K562 (cell line): ENCODE data around the gene CCDC192. TPM values are rescaled to one million over a fixed set of nuclear protein-coding genes. Genes with fewer than 3 reads are reported as not detected.

Experiments
- ATAC-seq: fragments of 200-7000 bp; cut with Tn5 transposase; 3 replicates; pipeline ENCODE4 v1.9.1; 2020; ENCODE audit warnings: moderate library complexity
- BruUV-seq: library from RNA; stranded (reverse); fragments of 400-500 nt; replicated peaks from 2 replicates; lab custom pipeline; 2021; lab: Mats Ljungman, UMichigan
- CTCF ChIA-PET: fragments of 300-600 bp; formaldehyde crosslinking; extraction: SDS; loops from one replicate; lab custom pipeline; 2021; ENCODE audit warnings: low intra/inter-chr PET ratio; lab: Yijun Ruan, JAX
- POLR2A ChIA-PET: fragments of 300-600, 350-650 bp; sonication (Branson Sonifier 250); formaldehyde crosslinking; extraction: SDS; loops from one replicate; lab custom pipeline; 2021; ENCODE audit warnings: antibody characterized with exemption, inconsistent platforms; lab: Yijun Ruan, JAX
- DNase-seq, 4 experiments: peaks; one replicate each; pipeline versions ENCODE4 v3.0.0 to v3.0.0-alpha.2; 2011 to 2018; ENCODE audit warnings: low spot score in 3 of 4, mixed read lengths in 3 of 4; ENCODE audit errors: extremely low read depth in 1 of 4
- FAIRE-seq: peaks from 2 replicates; lab custom pipeline; 2011; peaks lifted over from hg19 to GRCh38; lab: Jason Lieb, UNC
- H2AFZ ChIP-seq: 2 replicates; pipeline ENCODE4 v1.6.0; 2011; ENCODE audit warnings: low read depth, low read length, control low read depth, inconsistent platforms
- H3K27ac ChIP-seq: fragments of 200-600 bp; 3 replicates; pipeline ENCODE4 v1.8.0; 2011; ENCODE audit warnings: low read depth, mild to moderate bottlenecking, control low read depth, inconsistent platforms, low read length, moderate library complexity, mixed read lengths; ENCODE audit errors: extremely low read depth
- H3K27me3 ChIP-seq, 2 experiments: fragments of 300-600 bp in 1 of 2; 2 replicates in 1 of 2; 3 replicates in 1 of 2; pipeline versions ENCODE4 v1.6.0 to v1.8.0; 2011; ENCODE audit warnings: inconsistent platforms in 2 of 2, low read length in 2 of 2, mild to moderate bottlenecking in 1 of 2, mixed read lengths in 1 of 2, moderate library complexity in 1 of 2; ENCODE audit not compliant: control insufficient read depth in 2 of 2, insufficient read depth in 2 of 2
- H3K36me3 ChIP-seq: fragments of 300-600 bp; 3 replicates; pipeline ENCODE4 v1.8.0; 2011; ENCODE audit warnings: mild to moderate bottlenecking, low read length, inconsistent platforms; ENCODE audit not compliant: control insufficient read depth, insufficient read depth
- H3K4me1 ChIP-seq, 2 experiments: fragments of 200-600 bp in 1 of 2; replicated peaks in 1 of 2; 2 replicates in 1 of 2; 3 replicates in 1 of 2; pipeline versions ENCODE4 v1.5.1 to v1.8.0; 2011; ENCODE audit warnings: inconsistent platforms in 2 of 2, low read length in 2 of 2, mild to moderate bottlenecking in 1 of 2, mixed read lengths in 1 of 2, moderate library complexity in 1 of 2; ENCODE audit not compliant: control insufficient read depth in 2 of 2, insufficient read depth in 2 of 2
- H3K4me2 ChIP-seq: 2 replicates; pipeline ENCODE4 v1.6.1; 2011; ENCODE audit warnings: low read length, control low read depth, inconsistent platforms, mixed read lengths; ENCODE audit not compliant: insufficient read depth
- H3K4me3 ChIP-seq: fragments of 200-600 bp; sonication (generic), shearing (Covaris generic); 2 replicates; pipeline ENCODE4 v1.5.1; 2016; ENCODE audit warnings: control low read depth, inconsistent platforms
- H3K79me2 ChIP-seq: fragments of 200-600 bp; 3 replicates; pipeline ENCODE4 v1.8.0; 2011; ENCODE audit warnings: low read length, inconsistent platforms; ENCODE audit not compliant: control insufficient read depth, insufficient read depth
- H3K9ac ChIP-seq, 2 experiments: 2 replicates each; pipeline versions ENCODE4 v1.6.0 to v1.6.1; 2011; ENCODE audit warnings: low read depth in 2 of 2, low read length in 2 of 2, control low read depth in 1 of 2, inconsistent platforms in 1 of 2, mild to moderate bottlenecking in 1 of 2, mixed read lengths in 1 of 2; ENCODE audit not compliant: insufficient read depth in 1 of 2
- H3K9me1 ChIP-seq: one replicate; pipeline ENCODE4 v1.6.0; 2011; ENCODE audit warnings: inconsistent platforms, mild to moderate bottlenecking, low read length, moderate library complexity; ENCODE audit not compliant: control insufficient read depth, insufficient read depth
- H3K9me3 ChIP-seq: replicated peaks from 2 replicates; pipeline ENCODE4 v1.5.1; 2011; ENCODE audit warnings: low read depth, low read length, inconsistent platforms; ENCODE audit not compliant: control insufficient read depth, insufficient read depth
- H4K20me1 ChIP-seq: replicated peaks from 2 replicates; pipeline ENCODE4 v1.6.1; 2011; ENCODE audit warnings: low read length, inconsistent platforms, mixed read lengths; ENCODE audit not compliant: control insufficient read depth, insufficient read depth
- BACH1 ChIP-seq: fragments of 200-800 bp; sonication (Bioruptor generic); IDR thresholded peaks from 2 replicates; pipeline ENCODE4 v1.6.1; 2016; ENCODE audit warnings: missing genetic modification characterization, missing compliant biosample characterization
- BDP1 ChIP-seq: IDR thresholded peaks from 3 replicates; pipeline ENCODE4 v1.6.1; 2011; ENCODE audit not compliant: insufficient read length, insufficient read depth
- HMG20A ChIP-seq: fragments of 450-650 bp; formaldehyde crosslinking; conservative IDR thresholded peaks from 2 replicates; pipeline ENCODE4 v1.4.0; 2020; ENCODE audit warnings: mild to moderate bottlenecking, mixed read lengths
- JUNB ChIP-seq: fragments of 450-650 bp; formaldehyde crosslinking; conservative IDR thresholded peaks from 2 replicates; pipeline ENCODE4 v1.4.0; 2020; ENCODE audit warnings: mild to moderate bottlenecking
- MXI1 ChIP-seq: IDR thresholded peaks from 2 replicates; pipeline ENCODE4 v1.6.1; 2011; ENCODE audit warnings: low read depth, mild to moderate bottlenecking, improper control_type of control experiment, low read length
- SMARCA4 ChIP-seq: fragments of 450-650 bp; IDR thresholded peaks from 2 replicates; pipeline ENCODE4 v1.6.1; 2016
- SRSF3 ChIP-seq: fragments of 200-400 bp; formaldehyde crosslinking; IDR thresholded peaks from 2 replicates; pipeline ENCODE4 v1.6.1; 2016; ENCODE audit warnings: mild to moderate bottlenecking, low read length, moderate library complexity; ENCODE audit not compliant: insufficient read depth
- STAT5B ChIP-seq: fragments of 250-450 bp; sonication (Bioruptor Pico); IDR thresholded peaks from 2 replicates; pipeline ENCODE4 v1.8.0; 2021; ENCODE audit warnings: mild to moderate bottlenecking, inconsistent platforms
- ZFP1 ChIP-seq: fragments of 450-650 bp; formaldehyde crosslinking; IDR thresholded peaks from 2 replicates; pipeline ENCODE4 v1.4.0; 2020; ENCODE audit warnings: mild to moderate bottlenecking, mixed read lengths
- ZNF124 ChIP-seq: sonication (generic); formaldehyde crosslinking; IDR thresholded peaks from 2 replicates; pipeline ENCODE4 v1.8.1; 2022; ENCODE audit warnings: missing genetic modification reagents
- ZNF445 ChIP-seq: fragments of 250-450 bp; sonication (Bioruptor Pico); IDR thresholded peaks from 2 replicates; pipeline ENCODE4 v1.4.0; 2020; ENCODE audit warnings: low read depth, mild to moderate bottlenecking, moderate library complexity
- WGBS: fragments of 100-300 bp; shearing (Covaris generic); methylation state at CpG from one replicate; pipeline ENCODE4 v1.1.6; 2016; ENCODE audit warnings: low coverage, mixed read lengths; ENCODE audit not compliant: insufficient coverage; ENCODE audit errors: missing lambda C conversion rate; 5-methylcytosine and 5-hydroxymethylcytosine counted together
- in situ Hi-C: fragments of 300-500 bp; cut with MboI; formaldehyde crosslinking; loops from 4 replicates; pipeline ENCODE4 v1.15.0; 2018; ENCODE audit warnings: inconsistent platforms, mixed read lengths
- intact Hi-C: fragments of 100-400 bp; cut with micrococcal nuclease; formaldehyde crosslinking; loops from 2 replicates; pipeline ENCODE4 v1.14.2; 2022
- polyA plus RNA-seq, 8 experiments: library from polyadenylated mRNA; depleted of rRNA in 4 of 8; stranded (reverse) in 5 of 8; unstranded in 3 of 8; fragments of >200 nt; fragmentation: Nextera tagmentation in 2 of 8; fragmentation: Illumina TruSeq in 1 of 8; extraction: Ambion mirVana in 2 of 8; extraction: Trizol in 1 of 8; gene quantifications; 2 replicates each; pipeline versions ENCODE4 v1.2.1 to v1.2.3, GENCODE V29; 2011 to 2014; ENCODE audit warnings: inconsistent platforms in 1 of 8, missing spikeins in 1 of 8
- total RNA-seq, 7 experiments: library from RNA; depleted of rRNA in 6 of 7; stranded (reverse); fragments of >200 nt in 6 of 7; fragmentation: Illumina TruSeq in 2 of 7; extraction: Trizol in 2 of 7; gene quantifications; 2 replicates each; pipeline versions ENCODE4 v1.2.1 to v1.2.3, GENCODE V29; 2011 to 2021; ENCODE audit warnings: low replicate concordance in 1 of 7
- TF ChIP-seq, protein P1 (sequence below), 3 experiments: fragments of 200-800 bp in 1 of 3; fragments of 250-450 bp in 1 of 3; fragments of 450-650 bp in 1 of 3; sonication (Bioruptor Pico) in 1 of 3; sonication (Bioruptor generic) in 1 of 3; formaldehyde crosslinking in 1 of 3; IDR thresholded peaks; 2 replicates each; pipeline versions ENCODE4 v1.6.1 to v1.8.0; 2016 to 2022; ENCODE audit warnings: mild to moderate bottlenecking in 2 of 3, missing genetic modification characterization in 2 of 3, missing compliant biosample characterization in 1 of 3, moderate library complexity in 1 of 3
- TF ChIP-seq, protein P2 (sequence below): fragments of 450-650 bp; formaldehyde crosslinking; IDR thresholded peaks from 2 replicates; pipeline ENCODE4 v1.4.0; 2020; ENCODE audit warnings: mild to moderate bottlenecking
- TF ChIP-seq, protein P3 (sequence below): fragments of 250-450 bp; sonication (Bioruptor Pico); IDR thresholded peaks from 2 replicates; pipeline ENCODE4 v1.4.0; 2020; ENCODE audit warnings: mild to moderate bottlenecking, moderate library complexity
- TF ChIP-seq, protein P4 (sequence below): fragments of 450-650 bp; IDR thresholded peaks from 2 replicates; pipeline ENCODE4 v1.6.1; 2016; ENCODE audit warnings: missing biosample characterization, missing genetic modification characterization
- TF ChIP-seq, protein P5 (sequence below): sonication (generic); formaldehyde crosslinking; IDR thresholded peaks from 2 replicates; pipeline ENCODE4 v1.8.0; 2022; ENCODE audit warnings: missing genetic modification reagents, mild to moderate bottlenecking, borderline replicate concordance

CCDC192 gene
- total and polyA plus RNA-seq, 9 of the 15 experiments (the other 6 are each of a cell fraction or from before 2014, with no cell fraction given) = 0.21 to 0.66 (median 0.38) TPM; not detected in 2

DNA sequence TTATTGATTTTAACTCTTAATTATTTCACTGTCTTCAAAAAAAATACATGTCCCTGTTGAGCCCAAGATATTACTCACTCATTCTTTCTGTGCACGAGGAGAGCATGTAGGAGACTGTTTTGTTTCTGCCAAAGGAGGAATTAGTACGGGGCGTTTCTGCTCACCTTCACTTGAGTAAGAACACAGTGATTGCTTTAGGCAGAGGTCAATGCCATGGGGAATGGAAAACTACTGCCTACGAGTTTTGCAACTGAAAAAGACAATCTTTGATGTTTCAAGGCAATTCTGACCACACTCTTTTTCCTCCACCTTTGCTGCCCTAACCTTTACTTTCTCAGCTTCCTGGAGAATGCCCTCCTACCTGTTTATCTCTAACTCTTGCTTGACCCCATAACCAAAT lies 109.4 kb downstream of the CCDC192 start:
- ATAC-seq = no peak
- H3K27ac ChIP-seq = no peak overlapping the region
- H2AFZ ChIP-seq = no peak overlapping the region
- H3K79me2 ChIP-seq = no peaks in the 10 kb centered on the region
- no peaks in the 10 kb centered on the region for H3K9me3 ChIP-seq
- ChIA-PET POLR2A (no interaction called here), CTCF (no interaction called here)
- H3K4me2 ChIP-seq = no peak overlapping the region
- no peak overlapping the region for H3K4me3 ChIP-seq
- intact Hi-C loops = no loop called here
- no TSS peak for BruUV-seq
- no peaks in the 10 kb centered on the region for H4K20me1 ChIP-seq
- H3K27me3 ChIP-seq = no peaks in the 10 kb centered on the region
- no peaks in the 10 kb centered on the region for H3K36me3 ChIP-seq
- WGBS = 0% methylated on average over 4 of the region's 4 CpGs
- no peak for FAIRE-seq
- no peak overlapping the region for H3K9ac ChIP-seq
- H3K9me1 ChIP-seq = no peaks in the 10 kb centered on the region
- no peaks in the 10 kb centered on the region for H3K4me1 ChIP-seq
- DNase-seq = no peak
- in situ Hi-C loops = no loop called here
- no peak for TF ChIP-seq ZNF124 (CRISPR knock-in tag)
- TF ChIP-seq JUNB (CRISPR knock-in tag) = no peak
- no peak for TF ChIP-seq HMG20A (CRISPR knock-in tag)
- no peak for TF ChIP-seq STAT5B (CRISPR knock-in tag)
- no peak for TF ChIP-seq BACH1
- no peak for TF ChIP-seq MXI1
- TF ChIP-seq, protein P1, sequence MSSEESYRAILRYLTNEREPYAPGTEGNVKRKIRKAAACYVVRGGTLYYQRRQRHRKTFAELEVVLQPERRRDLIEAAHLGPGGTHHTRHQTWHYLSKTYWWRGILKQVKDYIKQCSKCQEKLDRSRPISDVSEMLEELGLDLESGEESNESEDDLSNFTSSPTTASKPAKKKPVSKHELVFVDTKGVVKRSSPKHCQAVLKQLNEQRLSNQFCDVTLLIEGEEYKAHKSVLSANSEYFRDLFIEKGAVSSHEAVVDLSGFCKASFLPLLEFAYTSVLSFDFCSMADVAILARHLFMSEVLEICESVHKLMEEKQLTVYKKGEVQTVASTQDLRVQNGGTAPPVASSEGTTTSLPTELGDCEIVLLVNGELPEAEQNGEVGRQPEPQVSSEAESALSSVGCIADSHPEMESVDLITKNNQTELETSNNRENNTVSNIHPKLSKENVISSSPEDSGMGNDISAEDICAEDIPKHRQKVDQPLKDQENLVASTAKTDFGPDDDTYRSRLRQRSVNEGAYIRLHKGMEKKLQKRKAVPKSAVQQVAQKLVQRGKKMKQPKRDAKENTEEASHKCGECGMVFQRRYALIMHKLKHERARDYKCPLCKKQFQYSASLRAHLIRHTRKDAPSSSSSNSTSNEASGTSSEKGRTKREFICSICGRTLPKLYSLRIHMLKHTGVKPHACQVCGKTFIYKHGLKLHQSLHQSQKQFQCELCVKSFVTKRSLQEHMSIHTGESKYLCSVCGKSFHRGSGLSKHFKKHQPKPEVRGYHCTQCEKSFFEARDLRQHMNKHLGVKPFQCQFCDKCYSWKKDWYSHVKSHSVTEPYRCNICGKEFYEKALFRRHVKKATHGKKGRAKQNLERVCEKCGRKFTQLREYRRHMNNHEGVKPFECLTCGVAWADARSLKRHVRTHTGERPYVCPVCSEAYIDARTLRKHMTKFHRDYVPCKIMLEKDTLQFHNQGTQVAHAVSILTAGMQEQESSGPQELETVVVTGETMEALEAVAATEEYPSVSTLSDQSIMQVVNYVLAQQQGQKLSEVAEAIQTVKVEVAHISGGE (CRISPR knock-in tag; IDR thresholded peaks at IDR 0.05) = no peak
- TF ChIP-seq, protein P2, sequence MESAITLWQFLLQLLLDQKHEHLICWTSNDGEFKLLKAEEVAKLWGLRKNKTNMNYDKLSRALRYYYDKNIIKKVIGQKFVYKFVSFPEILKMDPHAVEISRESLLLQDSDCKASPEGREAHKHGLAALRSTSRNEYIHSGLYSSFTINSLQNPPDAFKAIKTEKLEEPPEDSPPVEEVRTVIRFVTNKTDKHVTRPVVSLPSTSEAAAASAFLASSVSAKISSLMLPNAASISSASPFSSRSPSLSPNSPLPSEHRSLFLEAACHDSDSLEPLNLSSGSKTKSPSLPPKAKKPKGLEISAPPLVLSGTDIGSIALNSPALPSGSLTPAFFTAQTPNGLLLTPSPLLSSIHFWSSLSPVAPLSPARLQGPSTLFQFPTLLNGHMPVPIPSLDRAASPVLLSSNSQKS (CRISPR knock-in tag) = no peak
- no peak for TF ChIP-seq SMARCA4
- TF ChIP-seq, protein P3, sequence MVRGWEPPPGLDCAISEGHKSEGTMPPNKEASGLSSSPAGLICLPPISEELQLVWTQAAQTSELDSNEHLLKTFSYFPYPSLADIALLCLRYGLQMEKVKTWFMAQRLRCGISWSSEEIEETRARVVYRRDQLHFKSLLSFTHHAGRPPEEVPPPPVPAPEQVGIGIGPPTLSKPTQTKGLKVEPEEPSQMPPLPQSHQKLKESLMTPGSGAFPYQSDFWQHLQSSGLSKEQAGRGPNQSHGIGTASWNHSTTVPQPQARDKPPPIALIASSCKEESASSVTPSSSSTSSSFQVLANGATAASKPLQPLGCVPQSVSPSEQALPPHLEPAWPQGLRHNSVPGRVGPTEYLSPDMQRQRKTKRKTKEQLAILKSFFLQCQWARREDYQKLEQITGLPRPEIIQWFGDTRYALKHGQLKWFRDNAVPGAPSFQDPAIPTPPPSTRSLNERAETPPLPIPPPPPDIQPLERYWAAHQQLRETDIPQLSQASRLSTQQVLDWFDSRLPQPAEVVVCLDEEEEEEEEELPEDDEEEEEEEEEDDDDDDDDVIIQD (CRISPR knock-in tag) = no peak
- TF ChIP-seq ZFP1 = no peak
- TF ChIP-seq, protein P4, sequence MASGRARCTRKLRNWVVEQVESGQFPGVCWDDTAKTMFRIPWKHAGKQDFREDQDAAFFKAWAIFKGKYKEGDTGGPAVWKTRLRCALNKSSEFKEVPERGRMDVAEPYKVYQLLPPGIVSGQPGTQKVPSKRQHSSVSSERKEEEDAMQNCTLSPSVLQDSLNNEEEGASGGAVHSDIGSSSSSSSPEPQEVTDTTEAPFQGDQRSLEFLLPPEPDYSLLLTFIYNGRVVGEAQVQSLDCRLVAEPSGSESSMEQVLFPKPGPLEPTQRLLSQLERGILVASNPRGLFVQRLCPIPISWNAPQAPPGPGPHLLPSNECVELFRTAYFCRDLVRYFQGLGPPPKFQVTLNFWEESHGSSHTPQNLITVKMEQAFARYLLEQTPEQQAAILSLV (tag) = no peak
- no peak for TF ChIP-seq BDP1
- TF ChIP-seq, protein P5, sequence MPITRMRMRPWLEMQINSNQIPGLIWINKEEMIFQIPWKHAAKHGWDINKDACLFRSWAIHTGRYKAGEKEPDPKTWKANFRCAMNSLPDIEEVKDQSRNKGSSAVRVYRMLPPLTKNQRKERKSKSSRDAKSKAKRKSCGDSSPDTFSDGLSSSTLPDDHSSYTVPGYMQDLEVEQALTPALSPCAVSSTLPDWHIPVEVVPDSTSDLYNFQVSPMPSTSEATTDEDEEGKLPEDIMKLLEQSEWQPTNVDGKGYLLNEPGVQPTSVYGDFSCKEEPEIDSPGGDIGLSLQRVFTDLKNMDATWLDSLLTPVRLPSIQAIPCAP (CRISPR knock-in tag) = no peak
- TF ChIP-seq SRSF3 = no peak
- no peak for TF ChIP-seq ZNF445 (CRISPR knock-in tag)
